Smooth muscle cell (in vitro differentiated cells): ENCODE results near the gene TLE3. TPM values are rescaled to one million over a fixed set of nuclear protein-coding genes. Genes with fewer than 3 reads are reported as not detected.

Experiments used
- DNase-seq: peaks from one replicate; lab custom pipeline; 2025; ENCODE audit not compliant: unreplicated experiment; lab: John Stamatoyannopoulos, UW
- H2AFZ ChIP-seq: fragments of 200-600 bp; sonication (generic); 2 replicates; pipeline ENCODE4 v1.6.0; 2016; ENCODE audit warnings: antibody characterized with exemption, low read depth, mild to moderate bottlenecking
- H3F3A ChIP-seq: fragments of 200-600 bp; sonication (generic); 2 replicates; pipeline ENCODE4 v1.6.0; 2017; ENCODE audit warnings: antibody characterized with exemption, low read depth
- H3K27ac ChIP-seq: fragments of 200-600 bp; sonication (generic); 2 replicates; pipeline ENCODE4 v1.5.1; 2016; ENCODE audit warnings: low read depth, mild to moderate bottlenecking
- H3K27me3 ChIP-seq: fragments of 200-600 bp; sonication (generic); 2 replicates; pipeline ENCODE4 v1.6.1; 2016; ENCODE audit warnings: low read depth, mild to moderate bottlenecking
- H3K36me3 ChIP-seq: fragments of 200-600 bp; sonication (generic); 2 replicates; pipeline ENCODE4 v1.5.1; 2016; ENCODE audit warnings: low read depth
- H3K4me1 ChIP-seq: fragments of 200-600 bp; sonication (generic); 2 replicates; pipeline ENCODE4 v1.5.1; 2016; ENCODE audit warnings: low read depth
- H3K4me2 ChIP-seq: fragments of 200-600 bp; sonication (generic); 2 replicates; pipeline ENCODE4 v1.6.0; 2016; ENCODE audit warnings: mild to moderate bottlenecking
- H3K4me3 ChIP-seq: fragments of 200-600 bp; sonication (generic); 2 replicates; pipeline ENCODE4 v1.5.1; 2016; ENCODE audit warnings: mild to moderate bottlenecking
- H3K79me2 ChIP-seq: fragments of 200-600 bp; sonication (generic); 2 replicates; pipeline ENCODE4 v1.6.0; 2016; ENCODE audit warnings: low read depth, mild to moderate bottlenecking
- H3K9ac ChIP-seq: fragments of 200-600 bp; sonication (generic); 2 replicates; pipeline ENCODE4 v1.6.0; 2016; ENCODE audit warnings: low read depth
- H3K9me3 ChIP-seq: fragments of 200-600 bp; sonication (generic); replicated peaks from 2 replicates; pipeline ENCODE4 v1.5.1; 2016; ENCODE audit warnings: low read depth
- H4K20me1 ChIP-seq: fragments of 200-600 bp; sonication (generic); 2 replicates; pipeline ENCODE4 v1.6.0; 2016; ENCODE audit warnings: low read depth
- CTCF ChIP-seq: fragments of 200-600 bp; sonication (generic); IDR thresholded peaks from 2 replicates; pipeline ENCODE4 v1.5.1; 2017; ENCODE audit warnings: borderline replicate concordance, mild to moderate bottlenecking, antibody characterized with exemption; ENCODE audit not compliant: insufficient read depth, poor library complexity, severe bottlenecking
- WGBS: methylation state at CpG from one replicate; pipeline ENCODE4 v1.1.7; 2016; ENCODE audit warnings: low lambda C conversion rate; 5-methylcytosine and 5-hydroxymethylcytosine counted together
- polyA plus RNA-seq: library from polyadenylated mRNA; unstranded; fragments of >200 nt; fragmentation: Nextera tagmentation; extraction: Ambion mirVana; gene quantifications from 2 replicates; pipeline ENCODE4 v1.2.1, GENCODE V29; 2016
- total RNA-seq: library from RNA; depleted of rRNA; stranded (reverse); fragments of >200 nt; gene quantifications from 2 replicates; pipeline ENCODE4 v1.2.3, GENCODE V29; 2014

TLE3 gene
- total and polyA plus RNA-seq, 2 experiments from 2014 or later: 50.9 to 53.2 TPM

- whole genome bisulfite sequencing: 92% methylated on average over 3 of the region's 3 CpGs
- no peak overlapping the region for H3K9ac ChIP-seq
Observed at GRCh38 chr15:70127770-70128413, 30.2 kb upstream of the TLE3 start.

DNA sequence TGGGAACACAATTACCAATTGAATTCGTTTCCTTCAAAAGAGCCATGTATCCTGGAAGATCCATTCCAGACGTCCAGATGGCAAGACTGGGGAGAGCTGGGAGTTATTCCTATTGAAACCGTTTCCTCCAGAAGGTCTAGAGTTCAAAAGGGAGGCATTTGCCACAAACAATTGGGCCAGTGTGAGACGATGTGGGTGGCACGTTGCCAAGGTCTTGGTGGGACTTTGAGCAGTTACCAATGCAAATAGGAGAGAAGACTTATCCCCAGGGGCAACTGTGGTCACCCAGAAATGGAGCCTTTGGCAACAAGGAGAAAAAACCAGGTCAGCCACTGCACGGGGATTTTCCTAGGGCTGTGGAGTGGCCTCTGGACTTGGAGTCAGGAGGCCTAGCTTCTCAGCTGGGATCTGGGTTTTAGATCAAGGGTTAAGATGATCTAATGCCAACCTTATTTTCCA is 29.6 kb upstream of the TLE3 start:
- H3K4me3 ChIP-seq: no peak overlapping the region
- no peak overlapping the region for H3K27ac ChIP-seq
- H3K79me2 ChIP-seq: no peaks in the 10 kb centered on the region
- H2AFZ ChIP-seq: no peak overlapping the region
- no peak overlapping the region for H3K4me2 ChIP-seq
- H3K9me3 ChIP-seq: no peaks in the 10 kb centered on the region
- H3K36me3 ChIP-seq: no peaks in the 10 kb centered on the region
- H3K27me3 ChIP-seq: no peaks in the 10 kb centered on the region
- no peaks in the 10 kb centered on the region for H4K20me1 ChIP-seq
- no peak for TF ChIP-seq CTCF
- no peak for DNase-seq
- peaks cover under 1% of the 10 kb centered on the region for H3F3A ChIP-seq
- WGBS: 43% methylated on average over 6 of the region's 6 CpGs
- no peak overlapping the region for H3K9ac ChIP-seq
- no peaks in the 10 kb centered on the region for H3K4me1 ChIP-seq

More at GRCh38 chr15:70127770-70128413, 30.2 kb upstream of the TLE3 start:
- H3K36me3 ChIP-seq: no peaks in the 10 kb centered on the region
- no peaks in the 10 kb centered on the region for H3F3A ChIP-seq
- H3K27me3 ChIP-seq: no peaks in the 10 kb centered on the region
- TF ChIP-seq CTCF: no peak
- no peak overlapping the region for H3K4me3 ChIP-seq
- H3K27ac ChIP-seq: no peak overlapping the region
- no peak overlapping the region for H2AFZ ChIP-seq
- DNase-seq: no peak
- H3K4me1 ChIP-seq: no peaks in the 10 kb centered on the region
- no peaks in the 10 kb centered on the region for H4K20me1 ChIP-seq
- H3K9me3 ChIP-seq: no peaks in the 10 kb centered on the region
- no peaks in the 10 kb centered on the region for H3K79me2 ChIP-seq
- no peak overlapping the region for H3K4me2 ChIP-seq

GRCh38 chr15:70126362-70126761 is 28.6 kb upstream of the TLE3 start:
- H3K27me3 ChIP-seq: no peaks in the 10 kb centered on the region
- 95% methylated on average over 4 of the region's 4 CpGs for WGBS
- H2AFZ ChIP-seq: no peak overlapping the region
- peaks cover 7% of the 10 kb centered on the region for H3F3A ChIP-seq
- no peak overlapping the region for H3K9ac ChIP-seq
- no peaks in the 10 kb centered on the region for H3K4me1 ChIP-seq
- TF ChIP-seq CTCF: no peak
- no peaks in the 10 kb centered on the region for H3K9me3 ChIP-seq
- no peak overlapping the region for H3K4me2 ChIP-seq
- no peak overlapping the region for H3K4me3 ChIP-seq
- no peaks in the 10 kb centered on the region for H3K36me3 ChIP-seq
- no peak overlapping the region for H3K27ac ChIP-seq
- no peak for DNase-seq
- H3K79me2 ChIP-seq: no peaks in the 10 kb centered on the region
- H4K20me1 ChIP-seq: no peaks in the 10 kb centered on the region

GRCh38 chr15:70125605-70126004 is 27.9 kb upstream of the TLE3 start:
- no peaks in the 10 kb centered on the region for H3K36me3 ChIP-seq
- H3K27me3 ChIP-seq: no peaks in the 10 kb centered on the region
- WGBS: 83% methylated on average over 5 of the region's 5 CpGs
- no peak for DNase-seq
- H3F3A ChIP-seq: peaks cover 7% of the 10 kb centered on the region
- no peak overlapping the region for H3K4me2 ChIP-seq
- no peaks in the 10 kb centered on the region for H4K20me1 ChIP-seq
- H2AFZ ChIP-seq: no peak overlapping the region
- H3K79me2 ChIP-seq: no peaks in the 10 kb centered on the region
- no peak overlapping the region for H3K27ac ChIP-seq
- no peaks in the 10 kb centered on the region for H3K9me3 ChIP-seq
- no peak overlapping the region for H3K4me3 ChIP-seq
- H3K4me1 ChIP-seq: no peaks in the 10 kb centered on the region
- TF ChIP-seq CTCF: no peak
- no peak overlapping the region for H3K9ac ChIP-seq
